Activated naive CD4-positive, alpha-beta T cell treated with anti-CD3 and anti-CD28 coated beads, Interleukin-2, amount 50 U/mL, for 24 hours (primary cell): ENCODE data around the gene PLXNC1.

Source experiments
- H3K27ac Mint-ChIP-seq: one replicate; pipeline ENCODE4 v1.8.0; 2021; ENCODE audit warnings: mild to moderate bottlenecking, mixed read lengths
- H3K27me3 Mint-ChIP-seq: one replicate; pipeline ENCODE4 v1.8.0; 2021; ENCODE audit warnings: mixed read lengths
- H3K36me3 Mint-ChIP-seq: one replicate; pipeline ENCODE4 v1.8.0; 2021; ENCODE audit warnings: mixed read lengths
- H3K4me1 Mint-ChIP-seq: one replicate; pipeline ENCODE4 v1.8.0; 2021; ENCODE audit warnings: mixed read lengths
- H3K4me3 Mint-ChIP-seq: one replicate; pipeline ENCODE4 v1.8.0; 2021; ENCODE audit warnings: mild to moderate bottlenecking, mixed read lengths
- H3K9me3 Mint-ChIP-seq: one replicate; pipeline ENCODE4 v1.8.0; 2021; ENCODE audit warnings: mixed read lengths

The PLXNC1 gene

DNA sequence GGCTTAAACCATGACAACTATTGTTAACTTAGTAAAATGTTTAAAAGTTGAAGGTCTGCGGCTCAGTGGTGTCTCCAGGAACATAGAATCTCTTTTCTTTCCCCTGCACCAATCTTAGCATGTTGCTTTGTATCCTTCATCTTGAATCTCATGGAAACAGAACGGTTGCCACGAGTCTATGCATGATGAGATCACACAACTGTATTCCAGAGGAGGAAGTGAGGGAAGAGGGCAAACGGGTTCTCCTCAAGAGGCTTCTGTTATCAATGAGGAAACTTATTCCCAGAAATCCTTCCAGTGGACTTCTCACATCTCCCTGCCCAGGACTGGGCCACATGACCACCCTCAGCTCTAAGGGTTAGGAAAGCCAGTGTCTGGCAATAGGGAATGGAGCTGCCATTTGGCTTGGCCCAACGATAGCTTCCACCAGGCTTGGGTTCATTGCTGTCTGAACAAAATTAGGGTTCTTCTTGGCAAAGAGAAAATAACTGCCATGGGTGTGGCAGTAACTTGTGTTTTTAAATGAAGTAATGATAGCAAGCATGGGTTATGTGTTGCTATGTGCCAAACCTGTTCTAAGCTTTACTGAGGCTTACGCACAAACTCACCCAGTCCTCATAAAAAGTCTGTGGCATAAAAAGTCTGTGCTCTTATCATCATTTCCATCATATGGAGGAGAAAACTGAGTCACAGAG, 17.4 kb downstream of the PLXNC1 start:
- no peaks in the 10 kb centered on the region for H3K9me3 Mint-ChIP-seq
- H3K27ac Mint-ChIP-seq = no peak overlapping the region
- H3K27me3 Mint-ChIP-seq = no peaks in the 10 kb centered on the region
- peaks cover 3% of the 10 kb centered on the region for H3K36me3 Mint-ChIP-seq
- peaks cover 28% of the 10 kb centered on the region for H3K4me1 Mint-ChIP-seq
- no peak overlapping the region for H3K4me3 Mint-ChIP-seq

GRCh38 chr12:94167071-94167755, 18.8 kb downstream of the PLXNC1 start:
- H3K9me3 Mint-ChIP-seq = no peaks in the 10 kb centered on the region
- peaks cover 35% of the 10 kb centered on the region for H3K4me1 Mint-ChIP-seq
- H3K4me3 Mint-ChIP-seq = no peak overlapping the region
- no peaks in the 10 kb centered on the region for H3K27me3 Mint-ChIP-seq
- H3K27ac Mint-ChIP-seq = no peak overlapping the region
- H3K36me3 Mint-ChIP-seq = peaks cover 3% of the 10 kb centered on the region

- Mint-ChIP-seq H3K27ac (no peak overlapping the region), H3K9me3 (no peaks in the 10 kb centered on the region), H3K4me3 (no peak overlapping the region), H3K27me3 (no peaks in the 10 kb centered on the region), H3K36me3 (peaks cover 3% of the 10 kb centered on the region), H3K4me1 (peaks cover 38% of the 10 kb centered on the region)
These were observed 19.5 kb downstream of the PLXNC1 start for GRCh38 chr12:94167756-94168416.

GRCh38 chr12:94169495-94169894, 21.1 kb downstream of the PLXNC1 start:
- no peaks in the 10 kb centered on the region for H3K9me3 Mint-ChIP-seq
- H3K36me3 Mint-ChIP-seq = peaks cover 3% of the 10 kb centered on the region
- H3K27ac Mint-ChIP-seq = peak overlapping the region; percentile 62
- H3K27me3 Mint-ChIP-seq = no peaks in the 10 kb centered on the region
- H3K4me1 Mint-ChIP-seq = peaks cover 54% of the 10 kb centered on the region
- H3K4me3 Mint-ChIP-seq = peak overlapping the region; percentile 24

GRCh38 chr12:94169966-94170689, 21.8 kb downstream of the PLXNC1 start:
- Mint-ChIP-seq H3K36me3 (peaks cover 3% of the 10 kb centered on the region), H3K9me3 (no peaks in the 10 kb centered on the region), H3K4me1 (peaks cover 60% of the 10 kb centered on the region), H3K4me3 (peak overlapping the region; percentile 5), H3K27me3 (no peaks in the 10 kb centered on the region), H3K27ac (peak overlapping the region; percentile 6)

- peaks cover 68% of the 10 kb centered on the region for H3K4me1 Mint-ChIP-seq
- H3K36me3 Mint-ChIP-seq = peaks cover 4% of the 10 kb centered on the region
- no peaks in the 10 kb centered on the region for H3K9me3 Mint-ChIP-seq
- H3K4me3 Mint-ChIP-seq = no peak overlapping the region
- H3K27ac Mint-ChIP-seq = no peak overlapping the region
- H3K27me3 Mint-ChIP-seq = no peaks in the 10 kb centered on the region
These were observed 22.6 kb downstream of the PLXNC1 start for GRCh38 chr12:94170690-94171594.

GRCh38 chr12:94171595-94171930, 23.2 kb downstream of the PLXNC1 start:
- Mint-ChIP-seq H3K27me3 (no peaks in the 10 kb centered on the region), H3K27ac (no peak overlapping the region), H3K36me3 (peaks cover 4% of the 10 kb centered on the region), H3K9me3 (no peaks in the 10 kb centered on the region), H3K4me3 (no peak overlapping the region), H3K4me1 (peaks cover 72% of the 10 kb centered on the region)

DNA sequence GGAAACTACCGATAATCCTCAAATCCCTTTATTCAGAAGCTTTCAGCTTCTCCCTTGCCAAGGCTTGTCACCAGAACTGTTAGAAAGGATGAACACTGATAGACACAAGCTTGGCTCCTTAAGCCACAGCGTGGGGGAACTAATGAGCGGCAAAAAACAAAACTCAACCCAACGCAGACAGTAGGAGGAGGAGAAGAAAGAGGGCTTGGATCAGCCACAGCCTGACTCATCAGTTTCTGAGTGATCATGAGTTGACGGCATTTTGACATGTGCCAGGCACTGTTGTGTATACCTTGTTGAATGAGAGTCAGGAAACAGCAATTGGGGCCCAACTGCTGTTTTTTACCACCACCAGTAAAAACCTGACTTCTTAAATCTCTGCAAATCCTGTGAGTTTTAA, 23.7 kb downstream of the PLXNC1 start:
- H3K27ac Mint-ChIP-seq = no peak overlapping the region
- peaks cover 72% of the 10 kb centered on the region for H3K4me1 Mint-ChIP-seq
- H3K27me3 Mint-ChIP-seq = no peaks in the 10 kb centered on the region
- H3K9me3 Mint-ChIP-seq = no peaks in the 10 kb centered on the region
- H3K36me3 Mint-ChIP-seq = peaks cover 4% of the 10 kb centered on the region
- H3K4me3 Mint-ChIP-seq = no peak overlapping the region

DNA sequence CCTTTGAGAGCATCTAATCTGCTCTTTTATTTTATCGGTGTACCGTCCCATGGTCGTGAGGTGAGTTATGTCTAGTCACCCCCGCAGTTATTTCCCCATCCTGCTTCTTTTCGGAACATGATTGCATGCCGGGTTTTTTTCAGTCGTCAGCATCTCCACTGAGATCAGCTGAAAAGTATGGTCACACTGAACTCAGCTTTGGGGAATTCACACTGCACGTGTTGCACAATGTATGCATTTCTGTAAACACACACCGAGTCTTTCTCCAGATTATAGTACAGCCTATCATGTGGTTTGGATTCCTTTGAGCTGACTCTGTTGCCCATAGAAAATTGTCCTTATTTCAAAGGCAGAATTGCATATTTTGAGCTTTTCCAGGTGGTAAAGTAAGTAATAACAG, 24.6 kb downstream of the PLXNC1 start:
- Mint-ChIP-seq H3K27ac (no peak overlapping the region), H3K4me1 (peaks cover 72% of the 10 kb centered on the region), H3K9me3 (peaks cover 5% of the 10 kb centered on the region), H3K27me3 (no peaks in the 10 kb centered on the region), H3K36me3 (peaks cover 8% of the 10 kb centered on the region), H3K4me3 (no peak overlapping the region)

DNA sequence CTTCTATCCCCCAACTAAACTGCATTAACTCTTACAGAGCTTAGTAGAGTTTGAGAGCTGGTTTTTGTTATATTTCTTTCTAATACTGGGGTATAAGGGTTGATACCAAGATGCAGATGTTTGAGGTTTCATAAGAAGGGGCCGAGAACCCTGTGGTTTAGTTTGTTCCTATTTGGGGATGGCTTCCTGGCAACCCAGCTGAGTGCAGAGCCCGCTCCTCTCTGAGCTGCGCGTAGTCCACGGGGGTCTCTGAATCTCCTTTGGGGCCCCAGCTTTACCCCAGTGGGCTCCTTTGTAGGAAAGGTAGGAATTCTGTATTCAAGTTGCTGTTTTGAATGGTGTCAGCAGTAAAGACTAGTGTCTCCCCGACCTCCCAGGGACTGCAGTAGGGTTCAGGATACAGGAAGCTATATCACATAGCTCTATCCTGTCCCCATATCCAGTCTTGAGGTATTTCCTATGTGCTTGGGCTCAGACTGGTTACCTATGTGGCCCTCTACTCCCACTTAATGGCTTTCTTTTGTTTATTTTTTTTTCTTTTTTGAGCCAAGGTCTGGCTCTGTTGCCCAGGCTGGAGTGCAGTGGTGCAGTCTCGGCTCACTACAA, 25.4 kb downstream of the PLXNC1 start:
- H3K27ac Mint-ChIP-seq = no peak overlapping the region
- peak overlapping the region; percentile 30 for H3K4me3 Mint-ChIP-seq
- peaks cover 12% of the 10 kb centered on the region for H3K36me3 Mint-ChIP-seq
- peaks cover 65% of the 10 kb centered on the region for H3K4me1 Mint-ChIP-seq
- peaks cover 10% of the 10 kb centered on the region for H3K9me3 Mint-ChIP-seq
- no peaks in the 10 kb centered on the region for H3K27me3 Mint-ChIP-seq

GRCh38 chr12:94174576-94174975, 26.2 kb downstream of the PLXNC1 start:
- no peaks in the 10 kb centered on the region for H3K27me3 Mint-ChIP-seq
- peaks cover 12% of the 10 kb centered on the region for H3K36me3 Mint-ChIP-seq
- peaks cover 10% of the 10 kb centered on the region for H3K9me3 Mint-ChIP-seq
- H3K27ac Mint-ChIP-seq = no peak overlapping the region
- peak overlapping the region; percentile 27 for H3K4me3 Mint-ChIP-seq
- H3K4me1 Mint-ChIP-seq = peaks cover 57% of the 10 kb centered on the region

DNA sequence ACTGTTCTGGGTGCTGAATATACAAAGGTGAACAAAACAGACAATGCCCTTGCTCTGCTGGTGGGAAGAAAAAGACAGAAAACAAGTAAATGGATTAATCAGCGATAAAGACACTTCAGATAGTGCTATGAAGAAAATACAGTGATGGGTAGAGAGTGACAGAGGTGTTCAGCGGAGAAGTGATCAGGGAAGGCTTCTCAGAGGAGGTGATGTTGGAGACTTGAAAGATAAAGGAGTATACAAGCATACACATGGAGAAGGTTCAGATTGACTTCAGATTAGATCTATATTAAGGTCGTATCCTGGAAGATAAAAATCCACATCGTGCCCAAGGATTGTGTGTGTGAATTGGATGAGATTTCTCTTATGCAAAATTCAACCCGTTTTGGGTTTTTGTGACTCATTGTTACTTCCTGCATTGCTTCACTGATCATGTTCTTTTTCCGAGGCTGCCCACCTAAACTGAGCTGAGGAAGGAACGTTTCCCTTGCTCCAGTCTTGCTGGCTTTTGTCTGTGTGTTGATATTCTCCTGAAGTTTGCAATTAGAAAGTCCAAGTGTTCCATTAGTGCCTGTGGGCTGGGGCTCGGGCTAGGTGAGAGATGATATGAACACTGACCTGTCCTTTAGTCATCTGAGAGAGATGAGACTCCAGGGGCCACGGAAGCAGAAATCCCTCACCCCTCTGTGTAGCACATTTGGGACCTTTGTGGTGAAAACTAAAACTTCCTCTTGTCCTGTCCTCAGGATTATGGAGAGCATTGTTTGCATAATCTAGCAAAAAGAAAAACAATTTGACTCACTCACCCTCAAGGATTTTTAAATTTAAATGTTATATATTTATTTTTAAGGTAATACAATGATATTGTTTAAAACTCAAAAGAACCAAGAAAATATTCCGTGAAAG, 27.6 kb downstream of the PLXNC1 start:
- Mint-ChIP-seq H3K36me3 (peaks cover 9% of the 10 kb centered on the region), H3K9me3 (peaks cover 10% of the 10 kb centered on the region), H3K27ac (peak overlapping the region; percentile 31), H3K27me3 (no peaks in the 10 kb centered on the region), H3K4me1 (peaks cover 43% of the 10 kb centered on the region), H3K4me3 (peak overlapping the region; percentile 5)

GRCh38 chr12:94178054-94178453, 29.7 kb downstream of the PLXNC1 start:
- H3K4me3 Mint-ChIP-seq = no peak overlapping the region
- peaks cover 33% of the 10 kb centered on the region for H3K4me1 Mint-ChIP-seq
- peaks cover 9% of the 10 kb centered on the region for H3K36me3 Mint-ChIP-seq
- H3K9me3 Mint-ChIP-seq = peaks cover 10% of the 10 kb centered on the region
- no peak overlapping the region for H3K27ac Mint-ChIP-seq
- H3K27me3 Mint-ChIP-seq = no peaks in the 10 kb centered on the region

GRCh38 chr12:94178882-94179281, 30.5 kb downstream of the PLXNC1 start:
- H3K27ac Mint-ChIP-seq = no peak overlapping the region

More at GRCh38 chr12:94178882-94179281, 30.5 kb downstream of the PLXNC1 start:
- H3K27me3 Mint-ChIP-seq = no peaks in the 10 kb centered on the region
- peaks cover 9% of the 10 kb centered on the region for H3K36me3 Mint-ChIP-seq
- H3K4me3 Mint-ChIP-seq = no peak overlapping the region
- H3K9me3 Mint-ChIP-seq = peaks cover 10% of the 10 kb centered on the region
- H3K4me1 Mint-ChIP-seq = peaks cover 25% of the 10 kb centered on the region
